HG03460 (cell line): ENCODE results near the gene GPC5.

Experiments
- ATAC-seq: cut with Tn5 transposase; IDR thresholded peaks from one replicate; pipeline ENCODE4 v1.9.1; 2021; ENCODE audit not compliant: unreplicated experiment

The GPC5 gene

GRCh38 chr13:91950803-91951202, 552.4 kb downstream of the GPC5 start:
- no peak for ATAC-seq

GRCh38 chr13:91955546-91956355, 557.3 kb downstream of the GPC5 start:
- ATAC-seq: no peak

GRCh38 chr13:91960947-91961346, 562.5 kb downstream of the GPC5 start:
- no peak for ATAC-seq

DNA sequence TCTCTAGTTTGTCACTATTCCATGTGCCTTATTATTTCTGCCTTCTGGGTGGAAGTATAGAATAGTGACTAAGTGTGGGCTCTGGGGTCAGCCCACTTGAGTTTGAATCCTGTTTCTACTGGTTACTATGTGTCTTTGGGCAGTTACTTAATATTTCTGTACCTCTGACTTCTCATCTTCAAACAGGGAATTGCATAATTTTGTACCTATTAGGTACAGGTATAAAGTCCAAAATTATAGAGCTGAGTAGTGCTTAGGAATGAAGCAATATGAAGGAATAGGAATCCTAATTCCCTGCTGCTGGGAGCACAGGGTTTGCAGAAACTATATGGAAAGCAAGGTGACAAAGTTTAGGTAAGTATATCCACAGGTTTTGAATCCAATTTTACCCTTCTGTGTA, 564.5 kb downstream of the GPC5 start:
- no peak for ATAC-seq

GRCh38 chr13:91965511-91965910, 567.1 kb downstream of the GPC5 start:
- no peak for ATAC-seq

GRCh38 chr13:91978571-91978970, 580.1 kb downstream of the GPC5 start:
- ATAC-seq: no peak

- ATAC-seq: no peak
Measured at GRCh38 chr13:91986761-91987483, 588.5 kb downstream of the GPC5 start.

GRCh38 chr13:91988331-91988730, 589.9 kb downstream of the GPC5 start:
- ATAC-seq: no peak

- no peak for ATAC-seq
Measured at GRCh38 chr13:92012787-92013186, 614.4 kb downstream of the GPC5 start.

DNA sequence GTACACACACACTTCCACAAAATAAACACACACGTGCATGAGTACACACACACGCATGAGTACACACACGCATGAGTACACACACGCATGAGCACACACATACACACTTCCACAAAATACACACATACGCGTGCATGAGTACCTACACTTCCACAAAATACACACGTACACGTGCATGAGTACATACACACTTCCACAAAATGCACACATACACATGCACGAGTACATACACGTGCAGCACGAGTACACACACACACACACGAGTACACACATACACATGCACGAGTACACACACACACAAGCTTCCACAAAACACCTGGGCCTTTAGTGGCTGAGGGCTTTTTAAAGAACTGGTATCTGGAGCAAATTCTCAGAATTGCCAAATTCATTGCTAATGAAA, 619.3 kb downstream of the GPC5 start:
- no peak for ATAC-seq

DNA sequence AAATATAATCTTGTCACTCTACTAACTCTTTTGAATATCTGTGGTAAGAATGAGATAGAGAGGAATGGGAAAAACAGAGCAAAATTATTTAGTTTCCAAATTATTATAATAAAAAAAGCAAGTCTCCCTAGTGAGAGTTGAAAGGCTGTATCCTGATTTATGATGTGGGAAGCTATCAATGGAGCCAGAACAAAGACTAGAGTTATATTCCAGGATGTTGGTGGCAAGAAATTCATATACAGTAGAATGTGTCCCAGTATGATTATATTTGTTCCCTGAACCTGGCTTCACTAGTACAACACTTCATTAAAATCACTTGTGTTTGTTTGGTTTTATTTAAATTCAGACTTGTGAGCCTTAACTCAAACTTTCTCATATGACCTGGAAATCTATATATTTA, 630.3 kb downstream of the GPC5 start:
- no peak for ATAC-seq

GRCh38 chr13:92029641-92030040, 631.2 kb downstream of the GPC5 start:
- ATAC-seq: no peak

GRCh38 chr13:92038905-92039304, 640.5 kb downstream of the GPC5 start:
- no peak for ATAC-seq

- no peak for ATAC-seq
Measured at GRCh38 chr13:92042522-92042921, 644.1 kb downstream of the GPC5 start.

DNA sequence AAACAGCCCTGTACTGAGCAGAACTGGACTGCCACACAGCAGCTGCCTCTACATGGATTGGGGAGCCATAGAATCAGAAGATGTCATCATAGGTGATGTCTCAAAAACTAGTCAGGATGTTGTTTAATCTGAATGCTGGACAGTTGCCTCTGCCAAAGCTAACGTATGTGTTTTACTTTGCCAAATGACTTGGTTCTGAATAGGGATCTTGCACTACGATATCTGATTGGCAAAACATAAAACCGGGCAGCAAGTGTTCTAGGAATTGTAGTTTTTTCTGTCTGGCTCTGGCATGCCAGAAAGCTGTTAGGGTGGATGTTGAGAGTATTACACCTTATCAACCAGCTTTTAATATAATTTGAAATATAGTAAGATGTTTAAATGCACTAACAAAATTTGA, 645.9 kb downstream of the GPC5 start:
- no peak for ATAC-seq

DNA sequence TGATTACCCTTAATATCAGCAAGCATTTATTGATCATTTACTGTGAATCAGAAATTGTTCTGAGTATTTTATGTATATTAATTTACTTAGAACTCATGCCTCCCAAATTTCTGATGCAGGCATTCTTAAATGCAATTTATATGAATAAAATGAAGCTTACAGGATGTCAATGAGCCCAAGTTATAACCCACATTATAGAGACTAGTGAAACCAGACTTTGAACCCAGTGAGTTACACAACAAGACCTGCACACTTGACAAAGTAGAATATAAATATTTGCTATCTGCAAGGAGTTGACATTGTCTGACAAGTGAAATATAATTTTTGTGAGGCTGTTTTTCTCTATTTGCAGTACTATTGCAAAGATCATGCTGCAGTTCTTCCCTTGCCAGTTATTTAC, 656.0 kb downstream of the GPC5 start:
- no peak for ATAC-seq

- no peak for ATAC-seq
Measured at GRCh38 chr13:92074658-92075057, 676.2 kb downstream of the GPC5 start.

DNA sequence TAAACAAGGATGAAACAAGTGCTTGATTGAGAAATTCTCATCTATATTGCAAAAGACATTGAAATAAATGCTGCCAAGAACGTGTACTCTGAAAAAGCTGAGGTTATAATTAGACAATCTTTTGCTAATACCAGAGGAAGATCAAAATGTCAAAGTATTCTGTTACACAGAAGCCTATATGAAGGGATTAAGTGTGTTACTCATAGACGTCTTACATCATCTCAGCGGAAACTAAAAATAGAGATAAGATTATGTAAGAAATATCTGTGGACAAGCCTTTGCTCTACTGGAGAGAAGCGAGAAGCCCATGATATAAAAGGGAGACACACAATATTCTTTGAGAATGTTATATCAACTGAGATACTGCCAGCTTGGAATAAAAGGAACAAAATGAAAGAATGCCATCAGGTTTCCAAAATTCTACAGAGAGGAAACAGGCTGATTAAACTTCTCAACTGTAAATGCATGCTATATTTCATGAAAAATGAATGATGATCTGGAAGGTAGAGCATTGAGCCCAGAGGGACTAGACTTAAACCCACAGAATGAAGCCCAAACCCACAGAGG, 699.0 kb downstream of the GPC5 start:
- ATAC-seq: no peak

- ATAC-seq: no peak
Measured at GRCh38 chr13:92101801-92102200, 703.4 kb downstream of the GPC5 start.

DNA sequence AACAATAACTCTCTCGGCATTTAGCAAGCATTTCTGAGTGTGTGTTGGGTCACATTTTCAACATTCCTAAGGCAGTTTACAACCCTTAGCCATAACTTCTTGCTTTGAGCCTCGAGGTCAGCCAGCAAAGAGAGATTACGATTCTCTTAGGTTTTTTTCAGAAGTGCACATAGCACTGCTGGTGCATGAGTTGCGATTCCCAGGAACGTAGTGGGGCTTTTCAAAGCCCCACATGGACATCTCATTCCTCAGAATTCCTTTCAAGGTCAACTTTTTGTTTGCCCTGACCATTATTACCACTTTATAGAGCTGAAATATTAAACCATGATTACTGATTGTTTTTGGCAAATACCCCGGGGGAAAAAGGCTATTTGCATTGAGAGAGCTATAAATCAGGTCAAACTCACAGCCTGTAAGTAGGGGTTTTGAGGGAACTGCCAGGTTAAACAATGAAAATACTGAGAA, 705.3 kb downstream of the GPC5 start:
- ATAC-seq: no peak

GRCh38 chr13:92122186-92122853, 723.9 kb downstream of the GPC5 start:
- ATAC-seq: no peak
